ENCODE measurements around the gene GID8. TPM values are rescaled to one million over a fixed set of nuclear protein-coding genes. Genes with fewer than 3 reads are reported as not detected.
A peak's percentile ranks its signal among the peaks of the same experiment; 100 is the strongest.

Gene GID8
- polyA plus RNA-seq, 1 of the 3 experiments (the other 2 are of a cell fraction), result 18.1 TPM

DNA sequence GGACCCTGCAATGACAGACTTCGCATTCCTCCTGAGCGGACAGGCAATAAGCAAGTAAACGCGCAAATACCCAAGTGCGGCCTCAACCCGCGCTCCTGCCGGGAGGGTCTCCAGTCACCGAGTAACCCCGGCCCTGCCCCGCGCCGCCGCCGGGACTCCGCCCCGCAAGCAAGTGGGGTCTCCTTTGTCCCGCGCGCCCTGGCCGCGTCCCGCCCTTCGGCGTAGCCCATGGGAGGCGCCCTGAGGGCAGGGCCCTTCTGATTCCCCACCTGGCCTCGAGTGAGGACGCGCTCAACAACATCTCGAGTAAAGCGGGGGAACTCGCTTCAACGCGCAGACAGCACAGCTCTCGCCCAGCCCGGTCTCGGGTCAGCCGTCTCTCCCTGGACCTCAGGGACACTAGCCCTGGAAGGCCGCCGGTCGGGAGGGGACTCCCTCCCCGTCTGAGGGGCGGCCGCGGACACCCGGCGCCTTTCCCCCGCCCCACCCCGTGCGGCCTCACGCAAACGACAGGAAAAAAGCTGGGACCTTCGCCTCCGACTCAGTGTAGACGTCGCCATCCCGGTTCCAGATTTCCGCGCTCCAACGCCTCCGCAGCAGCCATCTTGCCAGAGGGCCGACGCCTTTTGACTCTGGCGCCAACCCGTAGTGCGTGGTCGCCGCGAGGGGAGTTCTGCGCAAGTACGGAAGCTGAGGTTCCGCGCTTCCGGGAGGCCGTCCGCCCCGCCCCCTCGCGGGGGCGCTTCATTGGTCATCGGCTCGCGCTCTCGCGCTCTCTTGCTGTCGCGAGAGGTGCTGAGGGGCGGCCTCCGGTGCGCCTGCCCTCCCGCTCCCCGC, 461 bp upstream of the GID8 start:
- no peaks in the 10 kb centered on the region for H3K9me3 ChIP-seq
- H3K4me1 ChIP-seq (ENCODE audit: control insufficient read depth in 1 of 2, insufficient read depth in 2 of 2, low read depth in 1 of 2, low read length in 1 of 2), result peaks cover 11 to 21% of the 10 kb centered on the region in 2 experiments
- peak overlapping the region; percentile 84 to 86 for H3K4me3 ChIP-seq (ENCODE audit: low read depth in 2 of 2, low read length in 1 of 2)
- ChIA-PET CTCF (interaction anchor here (1.0 to 5.7 kb wide), 8 partner anchors 12 to 115 kb away, joined by 3 to 50 read pairs (median 6); partner anchors contain the start of gene DIDO1), POLR2A (interaction anchor here (0.7 to 1.9 kb wide), 5 partner anchors 9 to 23 kb away, joined by 3 to 8 read pairs (median 4); no protein-coding TSS in a partner anchor)
- no peaks in the 10 kb centered on the region for H3K27me3 ChIP-seq (ENCODE audit: insufficient read depth)
- peak overlapping the region; percentile 83 to 89 for H3K27ac ChIP-seq (ENCODE audit: low read depth in 2 of 2, low read length in 1 of 2)
- H3K36me3 ChIP-seq (replicated peaks in 1 of 2; ENCODE audit: control insufficient read depth in 1 of 2, insufficient read depth in 2 of 2, low read length in 1 of 2), result peaks cover 10 to 23% of the 10 kb centered on the region in 2 experiments
- H3K79me2 ChIP-seq (ENCODE audit: insufficient read depth), result peaks cover 95% of the 10 kb centered on the region
- peaks cover 69% of the 10 kb centered on the region for H4K20me1 ChIP-seq (ENCODE audit: insufficient read depth)
- peaks cover 12% of the 10 kb centered on the region for H3F3A ChIP-seq (replicated peaks; ENCODE audit: insufficient read depth)
- no peaks in the 10 kb centered on the region for H3K9me2 ChIP-seq
- peak overlapping the region; percentile 70 for H3K4me2 ChIP-seq
- DNase-seq, result peak; percentile 97
- WGBS (ENCODE audit: low lambda C conversion rate), result 2% methylated on average over 23 of the region's 92 CpGs
- peak overlapping the region; percentile 62; the same call in 1 of the 2 replicates for H2AFZ ChIP-seq (ENCODE audit: low read depth)
- H3K9ac ChIP-seq, result peak overlapping the region; percentile 98
- TF ChIP-seq, protein P1, sequence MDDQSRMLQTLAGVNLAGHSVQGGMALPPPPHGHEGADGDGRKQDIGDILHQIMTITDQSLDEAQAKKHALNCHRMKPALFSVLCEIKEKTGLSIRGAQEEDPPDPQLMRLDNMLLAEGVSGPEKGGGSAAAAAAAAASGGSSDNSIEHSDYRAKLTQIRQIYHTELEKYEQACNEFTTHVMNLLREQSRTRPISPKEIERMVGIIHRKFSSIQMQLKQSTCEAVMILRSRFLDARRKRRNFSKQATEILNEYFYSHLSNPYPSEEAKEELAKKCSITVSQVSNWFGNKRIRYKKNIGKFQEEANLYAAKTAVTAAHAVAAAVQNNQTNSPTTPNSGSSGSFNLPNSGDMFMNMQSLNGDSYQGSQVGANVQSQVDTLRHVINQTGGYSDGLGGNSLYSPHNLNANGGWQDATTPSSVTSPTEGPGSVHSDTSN (IDR thresholded peaks at IDR 0.05), result no peak
- TF ChIP-seq ELF1 (IDR thresholded peaks at IDR 0.05) (peak; percentile 98), TEAD4 (IDR thresholded peaks at IDR 0.05; ENCODE audit: borderline replicate concordance, insufficient read depth) (no peak), EP300 (IDR thresholded peaks at IDR 0.05; ENCODE audit: borderline replicate concordance in 1 of 2, low read depth in 1 of 2, low read length in 1 of 2) (no peak), JUND (IDR thresholded peaks at IDR 0.05) (no peak), NRF1 (IDR thresholded peaks at IDR 0.05; ENCODE audit: low read depth, low read length) (peak; percentile 88), RAD21 (IDR thresholded peaks at IDR 0.05; ENCODE audit: low read length) (no peak), TCF12 (IDR thresholded peaks at IDR 0.05) (no peak), NFIC (IDR thresholded peaks at IDR 0.05; ENCODE audit: borderline replicate concordance) (no peak), SMC3 (IDR thresholded peaks at IDR 0.05; ENCODE audit: low read depth, low read length) (no peak), RXRA (IDR thresholded peaks at IDR 0.05; ENCODE audit: borderline replicate concordance, low read depth) (no peak), YY1 (IDR thresholded peaks at IDR 0.05; ENCODE audit: low read depth) (peak; percentile 95), CHD2 (IDR thresholded peaks at IDR 0.05; ENCODE audit: low read length, partially characterized antibody) (peak; percentile 99), POLR2AphosphoS5 (IDR thresholded peaks at IDR 0.05; ENCODE audit: low read depth, low read length) (peak; percentile 90), TAF1 (IDR thresholded peaks at IDR 0.05; ENCODE audit: borderline replicate concordance, low read depth, low read length) (peak; percentile 94), SIN3A (IDR thresholded peaks at IDR 0.05; ENCODE audit: borderline replicate concordance, low read depth, low read length) (peak; percentile 90; the same call in 1 of the 2 replicates), RFX5 (IDR thresholded peaks at IDR 0.05; ENCODE audit: low read length) (no peak), FOSL2 (IDR thresholded peaks at IDR 0.05; ENCODE audit: borderline replicate concordance, low read depth) (no peak), FOXJ3 (CRISPR knock-in tag; IDR thresholded peaks at IDR 0.05) (no peak)
- TF ChIP-seq, protein P2, sequence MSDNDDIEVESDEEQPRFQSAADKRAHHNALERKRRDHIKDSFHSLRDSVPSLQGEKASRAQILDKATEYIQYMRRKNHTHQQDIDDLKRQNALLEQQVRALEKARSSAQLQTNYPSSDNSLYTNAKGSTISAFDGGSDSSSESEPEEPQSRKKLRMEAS (IDR thresholded peaks at IDR 0.05; ENCODE audit: low read depth), result peak; percentile 98
- TF ChIP-seq, protein P3, sequence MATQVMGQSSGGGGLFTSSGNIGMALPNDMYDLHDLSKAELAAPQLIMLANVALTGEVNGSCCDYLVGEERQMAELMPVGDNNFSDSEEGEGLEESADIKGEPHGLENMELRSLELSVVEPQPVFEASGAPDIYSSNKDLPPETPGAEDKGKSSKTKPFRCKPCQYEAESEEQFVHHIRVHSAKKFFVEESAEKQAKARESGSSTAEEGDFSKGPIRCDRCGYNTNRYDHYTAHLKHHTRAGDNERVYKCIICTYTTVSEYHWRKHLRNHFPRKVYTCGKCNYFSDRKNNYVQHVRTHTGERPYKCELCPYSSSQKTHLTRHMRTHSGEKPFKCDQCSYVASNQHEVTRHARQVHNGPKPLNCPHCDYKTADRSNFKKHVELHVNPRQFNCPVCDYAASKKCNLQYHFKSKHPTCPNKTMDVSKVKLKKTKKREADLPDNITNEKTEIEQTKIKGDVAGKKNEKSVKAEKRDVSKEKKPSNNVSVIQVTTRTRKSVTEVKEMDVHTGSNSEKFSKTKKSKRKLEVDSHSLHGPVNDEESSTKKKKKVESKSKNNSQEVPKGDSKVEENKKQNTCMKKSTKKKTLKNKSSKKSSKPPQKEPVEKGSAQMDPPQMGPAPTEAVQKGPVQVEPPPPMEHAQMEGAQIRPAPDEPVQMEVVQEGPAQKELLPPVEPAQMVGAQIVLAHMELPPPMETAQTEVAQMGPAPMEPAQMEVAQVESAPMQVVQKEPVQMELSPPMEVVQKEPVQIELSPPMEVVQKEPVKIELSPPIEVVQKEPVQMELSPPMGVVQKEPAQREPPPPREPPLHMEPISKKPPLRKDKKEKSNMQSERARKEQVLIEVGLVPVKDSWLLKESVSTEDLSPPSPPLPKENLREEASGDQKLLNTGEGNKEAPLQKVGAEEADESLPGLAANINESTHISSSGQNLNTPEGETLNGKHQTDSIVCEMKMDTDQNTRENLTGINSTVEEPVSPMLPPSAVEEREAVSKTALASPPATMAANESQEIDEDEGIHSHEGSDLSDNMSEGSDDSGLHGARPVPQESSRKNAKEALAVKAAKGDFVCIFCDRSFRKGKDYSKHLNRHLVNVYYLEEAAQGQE (IDR thresholded peaks at IDR 0.05; ENCODE audit: low read depth, low read length), result peak; percentile 65; the same call in 1 of the 2 replicates
- TF ChIP-seq, protein P4, sequence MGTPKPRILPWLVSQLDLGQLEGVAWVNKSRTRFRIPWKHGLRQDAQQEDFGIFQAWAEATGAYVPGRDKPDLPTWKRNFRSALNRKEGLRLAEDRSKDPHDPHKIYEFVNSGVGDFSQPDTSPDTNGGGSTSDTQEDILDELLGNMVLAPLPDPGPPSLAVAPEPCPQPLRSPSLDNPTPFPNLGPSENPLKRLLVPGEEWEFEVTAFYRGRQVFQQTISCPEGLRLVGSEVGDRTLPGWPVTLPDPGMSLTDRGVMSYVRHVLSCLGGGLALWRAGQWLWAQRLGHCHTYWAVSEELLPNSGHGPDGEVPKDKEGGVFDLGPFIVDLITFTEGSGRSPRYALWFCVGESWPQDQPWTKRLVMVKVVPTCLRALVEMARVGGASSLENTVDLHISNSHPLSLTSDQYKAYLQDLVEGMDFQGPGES (IDR thresholded peaks at IDR 0.05; ENCODE audit: low read depth, low read length), result no peak
- TF ChIP-seq, protein P5, sequence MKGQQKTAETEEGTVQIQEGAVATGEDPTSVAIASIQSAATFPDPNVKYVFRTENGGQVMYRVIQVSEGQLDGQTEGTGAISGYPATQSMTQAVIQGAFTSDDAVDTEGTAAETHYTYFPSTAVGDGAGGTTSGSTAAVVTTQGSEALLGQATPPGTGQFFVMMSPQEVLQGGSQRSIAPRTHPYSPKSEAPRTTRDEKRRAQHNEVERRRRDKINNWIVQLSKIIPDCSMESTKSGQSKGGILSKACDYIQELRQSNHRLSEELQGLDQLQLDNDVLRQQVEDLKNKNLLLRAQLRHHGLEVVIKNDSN (IDR thresholded peaks at IDR 0.05; ENCODE audit: borderline replicate concordance, low read depth), result no peak
- TF ChIP-seq, protein P6, sequence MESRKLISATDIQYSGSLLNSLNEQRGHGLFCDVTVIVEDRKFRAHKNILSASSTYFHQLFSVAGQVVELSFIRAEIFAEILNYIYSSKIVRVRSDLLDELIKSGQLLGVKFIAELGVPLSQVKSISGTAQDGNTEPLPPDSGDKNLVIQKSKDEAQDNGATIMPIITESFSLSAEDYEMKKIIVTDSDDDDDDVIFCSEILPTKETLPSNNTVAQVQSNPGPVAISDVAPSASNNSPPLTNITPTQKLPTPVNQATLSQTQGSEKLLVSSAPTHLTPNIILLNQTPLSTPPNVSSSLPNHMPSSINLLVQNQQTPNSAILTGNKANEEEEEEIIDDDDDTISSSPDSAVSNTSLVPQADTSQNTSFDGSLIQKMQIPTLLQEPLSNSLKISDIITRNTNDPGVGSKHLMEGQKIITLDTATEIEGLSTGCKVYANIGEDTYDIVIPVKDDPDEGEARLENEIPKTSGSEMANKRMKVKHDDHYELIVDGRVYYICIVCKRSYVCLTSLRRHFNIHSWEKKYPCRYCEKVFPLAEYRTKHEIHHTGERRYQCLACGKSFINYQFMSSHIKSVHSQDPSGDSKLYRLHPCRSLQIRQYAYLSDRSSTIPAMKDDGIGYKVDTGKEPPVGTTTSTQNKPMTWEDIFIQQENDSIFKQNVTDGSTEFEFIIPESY (IDR thresholded peaks at IDR 0.05; ENCODE audit: borderline replicate concordance, low read depth), result peak; percentile 96

Measured in SK-N-SH (cell line).